Smooth muscle cell (in vitro differentiated cells): ENCODE data around the gene FADS2. TPM values are rescaled to one million over a fixed set of nuclear protein-coding genes. Genes with fewer than 3 reads are reported as not detected.

ENCODE experiments used
- DNase-seq: peaks from one replicate; lab custom pipeline; 2025; ENCODE audit not compliant: unreplicated experiment; lab: John Stamatoyannopoulos, UW
- H2AFZ ChIP-seq: fragments of 200-600 bp; sonication (generic); 2 replicates; pipeline ENCODE4 v1.6.0; 2016; ENCODE audit warnings: antibody characterized with exemption, low read depth, mild to moderate bottlenecking
- H3F3A ChIP-seq: fragments of 200-600 bp; sonication (generic); 2 replicates; pipeline ENCODE4 v1.6.0; 2017; ENCODE audit warnings: antibody characterized with exemption, low read depth
- H3K27ac ChIP-seq: fragments of 200-600 bp; sonication (generic); 2 replicates; pipeline ENCODE4 v1.5.1; 2016; ENCODE audit warnings: low read depth, mild to moderate bottlenecking
- H3K27me3 ChIP-seq: fragments of 200-600 bp; sonication (generic); 2 replicates; pipeline ENCODE4 v1.6.1; 2016; ENCODE audit warnings: low read depth, mild to moderate bottlenecking
- H3K36me3 ChIP-seq: fragments of 200-600 bp; sonication (generic); 2 replicates; pipeline ENCODE4 v1.5.1; 2016; ENCODE audit warnings: low read depth
- H3K4me1 ChIP-seq: fragments of 200-600 bp; sonication (generic); 2 replicates; pipeline ENCODE4 v1.5.1; 2016; ENCODE audit warnings: low read depth
- H3K4me2 ChIP-seq: fragments of 200-600 bp; sonication (generic); 2 replicates; pipeline ENCODE4 v1.6.0; 2016; ENCODE audit warnings: mild to moderate bottlenecking
- H3K4me3 ChIP-seq: fragments of 200-600 bp; sonication (generic); 2 replicates; pipeline ENCODE4 v1.5.1; 2016; ENCODE audit warnings: mild to moderate bottlenecking
- H3K79me2 ChIP-seq: fragments of 200-600 bp; sonication (generic); 2 replicates; pipeline ENCODE4 v1.6.0; 2016; ENCODE audit warnings: low read depth, mild to moderate bottlenecking
- H3K9ac ChIP-seq: fragments of 200-600 bp; sonication (generic); 2 replicates; pipeline ENCODE4 v1.6.0; 2016; ENCODE audit warnings: low read depth
- H3K9me3 ChIP-seq: fragments of 200-600 bp; sonication (generic); replicated peaks from 2 replicates; pipeline ENCODE4 v1.5.1; 2016; ENCODE audit warnings: low read depth
- H4K20me1 ChIP-seq: fragments of 200-600 bp; sonication (generic); 2 replicates; pipeline ENCODE4 v1.6.0; 2016; ENCODE audit warnings: low read depth
- CTCF ChIP-seq: fragments of 200-600 bp; sonication (generic); IDR thresholded peaks from 2 replicates; pipeline ENCODE4 v1.5.1; 2017; ENCODE audit warnings: borderline replicate concordance, mild to moderate bottlenecking, antibody characterized with exemption; ENCODE audit not compliant: insufficient read depth, poor library complexity, severe bottlenecking
- WGBS: methylation state at CpG from one replicate; pipeline ENCODE4 v1.1.7; 2016; ENCODE audit warnings: low lambda C conversion rate; 5-methylcytosine and 5-hydroxymethylcytosine counted together
- polyA plus RNA-seq: library from polyadenylated mRNA; unstranded; fragments of >200 nt; fragmentation: Nextera tagmentation; extraction: Ambion mirVana; gene quantifications from 2 replicates; pipeline ENCODE4 v1.2.1, GENCODE V29; 2016
- total RNA-seq: library from RNA; depleted of rRNA; stranded (reverse); fragments of >200 nt; gene quantifications from 2 replicates; pipeline ENCODE4 v1.2.3, GENCODE V29; 2014

The FADS2 gene
- total and polyA plus RNA-seq, 2 experiments from 2014 or later: 279 to 495 TPM

- WGBS: 89% methylated on average over 3 of the region's 3 CpGs
- no peaks in the 10 kb centered on the region for H3K9me3 ChIP-seq
- no peak for TF ChIP-seq CTCF
- no peaks in the 10 kb centered on the region for H3K79me2 ChIP-seq
- H4K20me1 ChIP-seq: no peaks in the 10 kb centered on the region
- H3K27me3 ChIP-seq: no peaks in the 10 kb centered on the region
- H3K4me1 ChIP-seq: peaks cover 8% of the 10 kb centered on the region
- H3K27ac ChIP-seq: no peak overlapping the region
- no peak for DNase-seq
- H3F3A ChIP-seq: no peaks in the 10 kb centered on the region
- no peak overlapping the region for H3K4me3 ChIP-seq
- no peaks in the 10 kb centered on the region for H3K36me3 ChIP-seq
- no peak overlapping the region for H2AFZ ChIP-seq
- no peak overlapping the region for H3K4me2 ChIP-seq
- no peak overlapping the region for H3K9ac ChIP-seq
These were observed 46.8 kb downstream of the FADS2 start for GRCh38 chr11:61874853-61875252.

- H3F3A ChIP-seq: no peaks in the 10 kb centered on the region
- 95% methylated on average over 13 of the region's 14 CpGs for WGBS
- H3K4me1 ChIP-seq: peaks cover 7% of the 10 kb centered on the region
- H3K9me3 ChIP-seq: no peaks in the 10 kb centered on the region
- no peak overlapping the region for H3K4me3 ChIP-seq
- TF ChIP-seq CTCF: no peak
- H4K20me1 ChIP-seq: no peaks in the 10 kb centered on the region
- no peaks in the 10 kb centered on the region for H3K79me2 ChIP-seq
- no peak for DNase-seq
- H3K27me3 ChIP-seq: no peaks in the 10 kb centered on the region
- H3K27ac ChIP-seq: no peak overlapping the region
- H3K9ac ChIP-seq: no peak overlapping the region
- no peaks in the 10 kb centered on the region for H3K36me3 ChIP-seq
- H2AFZ ChIP-seq: no peak overlapping the region
- no peak overlapping the region for H3K4me2 ChIP-seq
These were observed 47.6 kb downstream of the FADS2 start for GRCh38 chr11:61875698-61876097.

- H2AFZ ChIP-seq: no peak overlapping the region
- H3K36me3 ChIP-seq: no peaks in the 10 kb centered on the region
- no peaks in the 10 kb centered on the region for H4K20me1 ChIP-seq
- H3K9me3 ChIP-seq: no peaks in the 10 kb centered on the region
- no peak overlapping the region for H3K4me2 ChIP-seq
- H3K27me3 ChIP-seq: no peaks in the 10 kb centered on the region
- H3K27ac ChIP-seq: no peak overlapping the region
- H3K4me3 ChIP-seq: no peak overlapping the region
- no peaks in the 10 kb centered on the region for H3F3A ChIP-seq
- H3K4me1 ChIP-seq: no peaks in the 10 kb centered on the region
- no peak for TF ChIP-seq CTCF
- WGBS: 94% methylated on average over 7 of the region's 7 CpGs
- DNase-seq: no peak
- H3K9ac ChIP-seq: no peak overlapping the region
- H3K79me2 ChIP-seq: no peaks in the 10 kb centered on the region
These were observed 51.1 kb downstream of the FADS2 start for GRCh38 chr11:61879152-61879551.

GRCh38 chr11:61880031-61880430, 51.9 kb downstream of the FADS2 start:
- Histone ChIP-seq H3K27ac (no peak overlapping the region), H3K79me2 (no peaks in the 10 kb centered on the region), H3F3A (no peaks in the 10 kb centered on the region), H3K36me3 (no peaks in the 10 kb centered on the region), H3K9ac (no peak overlapping the region), H3K27me3 (no peaks in the 10 kb centered on the region), H4K20me1 (no peaks in the 10 kb centered on the region), H2AFZ (no peak overlapping the region), H3K4me2 (no peak overlapping the region), H3K4me1 (no peaks in the 10 kb centered on the region), H3K4me3 (no peak overlapping the region), H3K9me3 (no peaks in the 10 kb centered on the region)
- WGBS: 86% methylated on average over 11 of the region's 11 CpGs
- no peak for TF ChIP-seq CTCF
- DNase-seq: no peak
